Activated CD4-positive, CD25-positive, alpha-beta regulatory T cell treated with anti-CD3 and anti-CD28 coated beads, Interleukin-2, amount 50 U/mL, for 16 hours (primary cell): Measurements from ENCODE around the gene SPINK2.

Experiments used
- DNase-seq: peaks from one replicate; pipeline ENCODE4 v3.0.0-alpha.2; 2020; ENCODE audit warnings: low read depth, low spot score

SPINK2 gene, protein sequence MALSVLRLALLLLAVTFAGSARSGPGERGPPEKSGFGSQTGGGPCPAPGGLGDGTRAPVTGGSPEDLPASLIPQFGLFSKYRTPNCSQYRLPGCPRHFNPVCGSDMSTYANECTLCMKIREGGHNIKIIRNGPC

GRCh38 chr4:56821381-56822243 is at the start of gene SPINK2:
Gene SPINK2 (minus strand): TSS chr4:56821701. CDS start chr4:56821662, 39 bp downstream.
- peak; percentile 27 for DNase-seq

DNA sequence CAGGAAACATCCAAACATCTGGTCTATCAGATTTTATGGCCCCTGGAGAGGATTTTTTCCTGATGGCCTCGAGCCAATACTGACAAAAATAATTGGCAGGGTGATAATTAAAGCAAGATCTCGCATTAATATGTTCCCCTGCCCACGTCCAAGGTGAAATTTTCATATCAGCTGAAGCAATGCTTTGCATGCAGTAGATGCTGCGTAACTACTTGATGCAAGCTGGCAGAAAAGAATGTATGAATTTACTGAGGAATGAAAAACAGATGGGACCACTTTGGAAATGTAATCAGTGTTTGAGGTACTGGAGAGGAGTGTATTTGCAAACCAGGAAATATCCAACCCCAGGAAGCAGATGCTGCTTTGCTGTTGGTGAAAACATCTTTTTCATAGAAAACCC is 49.4 kb upstream of the SPINK2 start:
- DNase-seq, result no peak

DNA sequence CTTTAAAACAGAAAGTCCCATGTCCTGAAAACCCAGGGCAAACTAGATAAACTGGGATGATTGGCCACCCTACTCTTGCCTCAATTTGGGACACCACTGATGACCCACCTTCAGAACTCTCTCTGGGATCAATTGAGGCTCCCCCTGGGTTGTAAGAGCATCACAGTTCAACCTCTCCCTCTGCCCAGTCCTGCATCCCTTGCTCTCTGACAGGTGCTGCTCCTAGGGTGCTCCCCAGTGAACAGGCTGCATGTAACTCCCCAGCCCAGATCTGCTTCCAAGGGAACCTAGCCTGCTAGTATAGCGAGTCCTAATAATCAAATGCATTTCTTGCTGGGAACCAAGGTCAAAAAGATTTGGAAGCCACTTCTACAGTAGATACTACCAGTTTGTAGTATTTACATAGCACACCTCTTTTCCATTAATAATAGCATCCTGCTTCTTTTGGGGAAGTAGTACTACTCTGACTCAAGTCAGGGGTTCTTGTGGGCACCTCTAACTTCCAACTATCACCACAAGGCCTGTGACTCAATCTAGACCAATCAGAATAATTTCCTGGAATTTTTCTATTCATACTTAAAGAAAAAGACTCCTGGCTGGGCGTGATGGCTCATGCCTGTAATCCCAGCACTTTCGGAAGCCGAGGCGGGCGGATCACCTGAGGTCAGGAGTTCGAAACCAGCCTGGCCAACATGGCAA is 42.1 kb upstream of the SPINK2 start:
- no peak for DNase-seq

GRCh38 chr4:56861360-56861759 is 39.9 kb upstream of the SPINK2 start:
- no peak for DNase-seq

DNA sequence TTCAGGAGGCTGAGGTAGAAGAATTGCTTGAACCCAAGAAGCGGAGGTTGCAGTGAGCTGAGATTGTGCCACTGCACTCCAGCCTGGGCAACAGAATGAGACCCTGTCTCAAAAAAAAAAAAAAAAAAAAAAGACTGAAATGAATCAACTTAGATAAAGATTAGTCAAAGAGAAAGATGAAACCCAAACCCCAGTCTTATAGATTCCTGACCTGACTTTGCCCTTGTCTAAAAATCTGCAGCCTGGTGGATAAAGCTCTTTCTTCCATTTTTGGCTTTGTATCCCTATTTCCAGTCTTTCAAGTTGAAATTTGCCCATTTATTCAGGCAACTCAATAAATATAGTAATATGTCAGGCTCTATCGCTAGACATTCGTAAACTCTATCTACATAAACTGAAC is 39.3 kb upstream of the SPINK2 start:
- no peak for DNase-seq

- DNase-seq, result no peak
Observed at GRCh38 chr4:56859841-56860240, 38.3 kb upstream of the SPINK2 start.

GRCh38 chr4:56857601-56858309 is 36.3 kb upstream of the SPINK2 start:
- no peak for DNase-seq

DNA sequence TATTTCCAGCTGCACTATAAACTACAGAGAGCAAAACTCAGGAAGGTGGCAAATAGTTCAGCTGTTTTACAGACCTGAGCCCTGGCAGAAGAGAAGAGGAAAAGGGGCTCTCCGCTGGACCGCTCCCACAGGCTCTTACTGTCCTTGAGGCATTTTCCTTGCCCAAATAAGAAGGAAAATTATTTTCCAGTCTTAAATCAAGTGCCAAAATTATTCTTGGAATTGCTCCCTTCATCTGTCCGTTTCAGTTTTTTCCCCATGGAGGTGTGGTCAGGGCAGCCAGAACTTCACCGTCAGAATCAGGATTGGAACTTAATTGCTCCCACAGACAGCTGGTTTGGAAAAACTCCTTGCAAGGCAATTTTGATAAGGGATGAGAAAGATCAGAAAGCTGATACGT is 35.2 kb upstream of the SPINK2 start:
- no peak for DNase-seq

DNA sequence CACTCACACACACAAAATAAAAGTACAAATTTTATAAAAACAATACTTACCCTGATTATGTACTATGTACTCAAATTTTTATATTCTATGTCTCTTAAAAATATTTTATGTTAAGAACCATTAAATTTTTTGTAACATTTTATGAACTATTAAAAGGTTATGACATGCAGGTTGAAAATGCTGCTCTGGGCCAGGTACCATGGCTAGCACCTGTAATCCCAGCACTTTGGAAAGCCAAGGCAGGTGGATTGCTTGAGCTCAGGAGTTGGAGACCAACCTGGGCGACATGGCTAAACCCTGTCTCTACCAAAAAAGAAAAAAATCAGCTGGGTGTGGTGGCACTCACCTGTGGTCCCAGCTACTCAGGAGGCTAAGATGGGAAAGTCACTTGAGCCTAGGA is 29.4 kb upstream of the SPINK2 start:
- no peak for DNase-seq

DNA sequence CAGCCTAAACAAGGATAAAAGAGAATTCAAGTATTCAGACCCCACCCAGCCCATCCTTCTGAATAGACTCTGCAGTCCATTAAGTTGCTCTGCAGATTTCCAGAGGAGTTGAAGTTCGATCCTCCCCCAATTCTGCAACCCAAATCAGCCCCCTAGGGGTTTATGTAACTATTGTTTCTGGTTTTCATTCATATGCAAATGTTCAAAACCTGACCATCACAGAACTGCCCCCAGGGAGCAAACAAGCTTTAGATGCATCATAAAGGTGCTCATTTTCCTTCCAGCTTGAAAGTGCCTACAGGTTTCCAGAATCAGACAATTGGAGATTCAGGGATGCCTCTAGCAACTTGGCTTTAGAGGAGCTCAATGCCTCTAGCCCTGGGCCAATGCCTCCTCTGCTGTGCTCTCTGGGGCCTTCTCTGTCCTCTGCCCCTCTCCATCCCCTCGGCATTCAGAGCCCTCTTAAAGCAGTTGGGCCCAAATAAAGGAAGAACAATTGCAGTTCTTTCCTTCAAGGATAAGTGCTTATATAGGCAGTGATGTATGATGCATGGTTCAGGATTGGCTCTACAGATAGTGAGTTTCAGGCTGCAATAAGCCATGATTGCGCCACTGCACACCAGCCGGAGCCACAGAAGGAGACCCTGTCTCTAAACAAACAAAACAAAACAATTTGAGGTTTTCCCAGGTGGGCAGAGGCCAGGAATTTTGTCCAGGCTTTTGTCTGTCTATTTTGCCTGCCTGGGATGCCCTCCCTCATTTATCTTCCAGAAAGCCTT is 23.5 kb upstream of the SPINK2 start:
- DNase-seq, result no peak

GRCh38 chr4:56843421-56843899 is 22.0 kb upstream of the SPINK2 start:
- no peak for DNase-seq

- DNase-seq, result no peak
Observed at GRCh38 chr4:56840559-56840958, 19.1 kb upstream of the SPINK2 start.

DNA sequence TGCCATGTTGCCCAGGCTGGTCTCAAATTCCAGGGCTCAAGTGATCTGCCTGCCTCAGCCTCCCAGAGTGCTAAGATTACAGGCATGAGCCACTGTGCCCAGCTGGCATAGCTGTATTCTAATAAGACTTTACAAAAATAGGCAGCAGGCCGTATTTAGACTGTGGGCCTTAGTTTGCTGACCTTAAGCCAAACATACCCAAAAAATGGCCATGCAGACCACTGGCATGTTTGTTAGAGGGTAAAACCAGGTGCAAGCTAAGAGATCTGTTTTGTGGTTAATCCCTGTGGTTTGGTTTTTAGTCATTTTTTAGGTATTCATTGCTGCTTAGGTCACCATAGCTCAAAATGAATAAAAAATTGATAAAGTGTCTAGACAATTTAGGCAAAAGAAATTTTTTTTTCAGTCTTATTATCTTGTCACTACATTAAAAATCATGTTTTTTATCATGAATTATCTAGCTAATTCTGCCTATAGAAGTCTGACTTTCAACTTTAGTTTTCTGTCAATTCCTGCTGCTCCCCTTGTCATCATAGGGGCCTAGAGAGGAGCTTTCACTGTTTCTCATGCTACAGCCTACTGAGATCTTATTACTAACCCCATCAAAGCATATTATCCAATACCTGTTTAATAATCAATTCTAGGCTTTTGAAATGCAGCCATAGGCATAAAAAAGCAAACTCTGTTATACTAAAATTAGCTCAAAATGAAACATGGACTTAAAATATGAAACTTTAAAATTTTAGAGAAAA is 7.5 kb upstream of the SPINK2 start:
- DNase-seq, result no peak

DNA sequence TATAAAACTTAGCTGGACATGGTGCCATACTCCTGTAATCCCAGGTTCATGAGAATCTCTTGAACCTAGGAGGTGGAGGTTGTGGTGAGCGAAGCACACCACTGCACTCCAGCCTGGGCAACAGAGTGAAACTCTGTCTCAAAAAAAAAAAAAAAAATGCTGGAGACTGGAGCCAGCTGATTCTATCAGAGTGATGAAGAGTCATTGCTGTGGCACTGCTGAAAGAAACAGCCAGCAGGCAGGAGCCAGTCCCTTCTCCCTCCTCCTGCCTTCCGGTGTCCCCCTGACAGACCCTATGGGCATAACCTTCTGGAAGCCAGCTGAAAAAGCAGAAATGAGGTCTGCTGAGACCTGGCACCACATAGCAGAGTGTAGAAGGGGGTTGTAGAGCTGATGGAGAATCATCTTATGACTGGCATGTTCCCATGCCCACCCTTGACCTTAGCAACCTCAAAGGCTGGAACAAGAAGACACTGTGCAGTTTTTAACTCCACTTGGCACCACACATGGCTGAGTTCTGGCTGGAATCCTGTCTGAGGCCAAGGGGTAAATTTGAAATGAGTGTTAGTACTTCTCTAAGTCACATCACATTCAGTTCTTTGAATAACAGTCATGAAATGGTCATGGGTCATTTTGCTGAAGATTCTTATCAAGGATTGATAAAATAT is 2.6 kb upstream of the SPINK2 start:
- no peak for DNase-seq

DNA sequence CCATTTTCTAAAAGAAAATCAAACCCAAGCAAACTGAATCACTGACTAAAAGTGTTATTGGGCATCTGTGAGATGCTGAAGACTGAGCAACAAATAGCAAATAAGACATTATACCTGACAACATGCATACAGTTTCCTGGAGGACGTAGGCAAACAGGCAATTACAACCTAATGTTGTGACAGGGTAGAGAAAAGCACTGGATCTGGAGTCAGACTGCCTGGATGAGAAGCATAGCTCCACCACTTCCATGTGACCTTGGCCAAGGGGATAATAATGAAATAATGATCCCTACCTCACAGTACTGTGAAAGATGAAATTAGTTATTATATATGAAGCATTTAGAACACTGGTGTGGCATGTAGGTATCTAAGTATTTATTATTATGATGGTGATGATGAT is 2.7 kb downstream of the SPINK2 start:
- no peak for DNase-seq

- DNase-seq, result no peak
Observed at GRCh38 chr4:56817840-56818491, 3.5 kb downstream of the SPINK2 start.

- no peak for DNase-seq
Observed at GRCh38 chr4:56806666-56807065, 14.8 kb downstream of the SPINK2 start.

- DNase-seq, result no peak
Observed at GRCh38 chr4:56804551-56804950, 16.9 kb downstream of the SPINK2 start.

GRCh38 chr4:56803471-56803870 is 18.0 kb downstream of the SPINK2 start:
- no peak for DNase-seq
